GM12874 (cell line): ENCODE data around the gene VAT1L.

Experiments
- CTCF ChIP-seq: IDR thresholded peaks from 2 replicates; pipeline ENCODE4 v1.5.1; 2011; ENCODE audit warnings: low read depth, mild to moderate bottlenecking, control low read depth, low read length, moderate library complexity; ENCODE audit not compliant: insufficient read depth

Gene VAT1L

GRCh38 chr16:77916111-77916510 lies 127.7 kb downstream of the VAT1L start:
- TF ChIP-seq CTCF = no peak

GRCh38 chr16:77917971-77918370 lies 129.6 kb downstream of the VAT1L start:
- TF ChIP-seq CTCF = no peak

- TF ChIP-seq CTCF = no peak
Measured at GRCh38 chr16:77918809-77919707, 130.7 kb downstream of the VAT1L start.

- TF ChIP-seq CTCF = no peak
Measured at GRCh38 chr16:77919761-77920415, 131.5 kb downstream of the VAT1L start.

- no peak for TF ChIP-seq CTCF
Measured at GRCh38 chr16:77920984-77921383, 132.6 kb downstream of the VAT1L start.

- TF ChIP-seq CTCF = no peak
Measured at GRCh38 chr16:77922228-77922754, 133.9 kb downstream of the VAT1L start.

- TF ChIP-seq CTCF = no peak
Measured at GRCh38 chr16:77925531-77925930, 137.2 kb downstream of the VAT1L start.
